GM12873 (cell line): Measurements from ENCODE around the gene PEA15.

Experiments used
- TF ChIP-seq, protein P1 (sequence below): IDR thresholded peaks from 2 replicates; pipeline ENCODE4 v1.5.1; 2012; ENCODE audit warnings: low read depth, mild to moderate bottlenecking, moderate library complexity, low read length, control low read depth; ENCODE audit not compliant: insufficient read depth; ENCODE audit errors: missing control alignments

PEA15 gene

DNA sequence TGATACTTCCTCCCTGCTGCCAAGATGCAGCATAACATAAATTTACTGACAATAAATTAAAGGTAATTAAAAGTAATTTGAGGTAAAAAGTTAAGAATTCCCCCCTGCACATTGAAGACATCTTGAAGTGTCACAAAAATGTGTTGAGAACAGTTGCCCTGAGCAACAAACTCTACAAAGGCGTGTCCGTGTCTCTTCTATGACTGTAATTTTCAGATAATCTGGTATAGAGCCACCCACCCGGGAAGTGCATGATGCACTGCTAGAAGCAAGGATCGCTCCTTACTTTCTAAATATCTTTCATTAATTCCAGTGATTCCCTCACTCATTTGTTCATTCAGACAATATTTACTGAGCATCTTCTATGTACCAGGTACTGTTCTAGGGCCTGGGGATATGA, 25.8 kb upstream of the PEA15 start:
- TF ChIP-seq, protein P1, sequence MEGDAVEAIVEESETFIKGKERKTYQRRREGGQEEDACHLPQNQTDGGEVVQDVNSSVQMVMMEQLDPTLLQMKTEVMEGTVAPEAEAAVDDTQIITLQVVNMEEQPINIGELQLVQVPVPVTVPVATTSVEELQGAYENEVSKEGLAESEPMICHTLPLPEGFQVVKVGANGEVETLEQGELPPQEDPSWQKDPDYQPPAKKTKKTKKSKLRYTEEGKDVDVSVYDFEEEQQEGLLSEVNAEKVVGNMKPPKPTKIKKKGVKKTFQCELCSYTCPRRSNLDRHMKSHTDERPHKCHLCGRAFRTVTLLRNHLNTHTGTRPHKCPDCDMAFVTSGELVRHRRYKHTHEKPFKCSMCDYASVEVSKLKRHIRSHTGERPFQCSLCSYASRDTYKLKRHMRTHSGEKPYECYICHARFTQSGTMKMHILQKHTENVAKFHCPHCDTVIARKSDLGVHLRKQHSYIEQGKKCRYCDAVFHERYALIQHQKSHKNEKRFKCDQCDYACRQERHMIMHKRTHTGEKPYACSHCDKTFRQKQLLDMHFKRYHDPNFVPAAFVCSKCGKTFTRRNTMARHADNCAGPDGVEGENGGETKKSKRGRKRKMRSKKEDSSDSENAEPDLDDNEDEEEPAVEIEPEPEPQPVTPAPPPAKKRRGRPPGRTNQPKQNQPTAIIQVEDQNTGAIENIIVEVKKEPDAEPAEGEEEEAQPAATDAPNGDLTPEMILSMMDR: no peak

DNA sequence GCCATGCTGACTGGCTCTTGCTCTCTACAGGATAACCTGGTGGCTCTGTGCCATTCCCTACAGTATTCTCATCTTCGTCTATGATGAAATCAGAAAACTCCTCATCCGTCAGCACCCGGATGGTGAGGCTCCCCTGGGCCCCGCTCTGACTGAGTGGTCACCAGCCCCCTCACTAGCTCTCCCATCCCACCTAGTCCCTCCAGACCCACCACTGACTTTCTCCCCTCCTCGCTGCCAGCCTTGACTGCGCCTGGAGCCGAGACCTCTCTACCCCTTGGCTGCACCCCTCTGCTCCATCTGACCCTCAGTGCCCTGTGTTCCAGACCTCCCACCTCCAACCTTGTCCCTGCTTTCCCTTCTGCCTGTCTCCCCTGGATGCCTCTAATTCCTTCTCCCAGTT, 18.9 kb upstream of the PEA15 start:
- TF ChIP-seq, protein P1: no peak

DNA sequence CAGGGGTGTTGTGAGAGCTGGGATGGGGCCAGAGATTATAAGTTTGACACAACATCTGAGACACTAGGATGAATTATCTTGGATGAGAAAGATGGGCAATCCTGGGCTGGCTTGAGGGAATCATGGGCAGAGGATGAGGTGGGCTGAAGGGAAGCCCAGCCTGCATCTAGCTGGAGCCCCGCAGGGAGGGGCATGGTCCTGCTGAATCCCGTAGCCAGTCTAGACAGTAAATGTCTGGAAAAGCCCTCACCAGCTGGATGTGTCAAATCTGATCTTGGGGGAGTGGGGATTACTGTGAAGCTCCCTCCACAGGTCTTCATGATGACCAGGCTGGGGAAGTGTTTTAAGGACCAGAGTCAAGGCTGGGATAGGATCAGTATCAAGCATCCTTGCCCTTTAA, 18.5 kb upstream of the PEA15 start:
- TF ChIP-seq, protein P1: no peak

DNA sequence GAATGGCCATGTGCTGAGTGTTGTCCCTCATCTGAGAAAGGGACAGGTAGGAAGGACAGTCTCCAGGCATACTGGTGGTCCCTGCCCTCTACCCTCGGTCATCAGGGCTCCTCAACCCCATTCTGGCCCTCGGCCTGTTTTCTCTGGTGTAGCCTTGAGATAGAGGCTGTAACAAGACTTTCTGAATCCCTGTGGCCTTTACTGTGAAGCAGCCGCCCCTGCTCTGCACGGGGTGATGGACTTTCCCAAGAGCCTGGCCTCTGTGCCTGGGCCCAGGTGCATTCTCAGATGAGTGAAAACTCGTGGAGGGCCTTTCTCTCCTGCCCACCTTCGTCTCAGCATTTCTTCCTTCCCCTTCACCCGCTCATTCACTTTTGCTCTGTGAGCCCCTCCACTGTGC, 17.8 kb upstream of the PEA15 start:
- TF ChIP-seq, protein P1: no peak

DNA sequence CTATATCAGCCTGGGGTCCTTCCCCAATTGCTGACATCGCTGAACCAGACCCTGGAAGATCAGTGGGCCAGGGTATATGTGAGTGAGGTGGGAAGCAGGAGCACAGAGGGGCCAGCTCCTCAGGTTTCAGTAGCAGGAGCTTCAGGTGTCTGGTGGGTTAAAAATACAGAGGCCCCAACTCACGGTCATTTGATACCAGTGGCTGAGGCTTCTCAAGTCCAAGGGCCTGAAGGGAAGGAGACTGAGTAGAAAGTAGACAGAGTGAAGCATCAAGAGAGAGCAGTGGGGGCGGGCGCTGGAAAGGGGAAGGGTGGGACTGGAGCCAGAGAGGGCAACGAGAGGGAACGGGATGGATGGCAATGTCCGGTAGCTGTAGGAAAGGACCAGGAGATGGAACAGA, 16.8 kb upstream of the PEA15 start:
- TF ChIP-seq, protein P1: no peak

DNA sequence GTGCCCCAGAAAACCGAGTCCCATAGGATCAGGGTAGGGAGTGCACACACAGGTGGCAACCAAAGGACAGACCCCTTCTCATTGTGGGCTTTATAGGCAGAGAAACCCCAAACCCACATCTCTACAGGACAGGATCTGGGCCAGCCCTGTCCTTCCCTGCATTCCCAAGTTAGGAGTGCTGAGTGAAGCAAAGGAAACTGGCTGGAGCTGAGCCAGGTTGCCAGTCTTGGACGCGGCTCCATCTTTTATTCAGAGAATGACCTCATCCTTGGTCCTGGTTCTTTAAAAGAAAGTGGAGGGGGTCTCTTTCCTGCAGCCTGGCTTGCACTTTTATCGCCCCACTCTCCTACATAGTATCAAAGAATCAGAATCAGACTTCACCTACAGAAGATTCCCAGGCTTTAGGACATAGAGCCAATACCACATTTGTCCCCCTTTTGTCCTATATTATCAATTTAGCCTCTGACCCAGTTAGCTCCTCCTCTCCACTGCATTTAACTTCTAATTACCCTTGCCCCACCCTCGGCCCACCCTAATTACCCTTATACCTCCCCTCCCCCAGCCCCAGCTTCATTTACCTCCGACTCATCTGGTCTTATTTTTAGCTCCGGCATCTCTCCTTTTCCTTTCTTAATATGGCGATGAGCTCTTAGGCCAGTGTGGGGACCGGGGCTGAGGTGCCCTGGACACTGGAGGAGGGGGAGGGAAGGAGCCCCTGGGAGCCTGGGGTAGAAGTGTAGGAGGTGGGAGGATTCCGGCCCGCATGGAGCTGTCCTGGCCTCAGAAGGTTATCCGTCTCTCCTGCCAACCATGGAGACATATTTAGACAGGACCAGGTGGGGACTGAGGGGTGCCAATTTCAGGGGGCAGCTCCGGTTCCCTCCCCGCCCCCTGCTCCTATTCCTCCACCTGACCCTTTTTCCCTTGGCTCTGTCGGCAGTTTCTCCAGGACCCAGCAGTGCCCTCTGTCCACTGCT, 15.2 kb upstream of the PEA15 start, which contains the start of gene CASQ1:
Gene CASQ1 (plus strand): TSS at position 927 of the 977 bp plus-strand sequence. CDS start 177 bp downstream, outside the sequence.
- TF ChIP-seq, protein P1: no peak

DNA sequence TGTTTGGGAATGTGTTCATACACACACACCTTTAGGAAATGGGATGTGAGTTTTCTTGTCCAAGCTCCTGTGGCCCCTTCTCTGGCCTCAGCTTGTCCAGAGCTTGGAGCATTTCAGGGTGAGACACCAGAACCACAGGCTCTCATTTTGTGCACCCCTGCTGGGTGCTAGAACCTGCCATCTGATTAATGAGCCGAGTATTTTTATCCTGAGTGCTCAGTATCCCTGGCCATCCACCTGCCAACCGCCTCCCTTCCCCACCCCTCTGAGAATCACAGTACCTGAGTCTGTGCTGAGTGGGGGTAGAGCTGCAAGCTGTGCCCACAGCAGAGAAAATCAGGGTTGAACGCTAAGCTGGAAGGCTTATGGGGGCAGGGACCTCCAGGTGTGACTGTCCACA, 13.4 kb upstream of the PEA15 start:
- TF ChIP-seq, protein P1: no peak
